ENCODE results near the gene CACNA1A.

Gene CACNA1A

DNA sequence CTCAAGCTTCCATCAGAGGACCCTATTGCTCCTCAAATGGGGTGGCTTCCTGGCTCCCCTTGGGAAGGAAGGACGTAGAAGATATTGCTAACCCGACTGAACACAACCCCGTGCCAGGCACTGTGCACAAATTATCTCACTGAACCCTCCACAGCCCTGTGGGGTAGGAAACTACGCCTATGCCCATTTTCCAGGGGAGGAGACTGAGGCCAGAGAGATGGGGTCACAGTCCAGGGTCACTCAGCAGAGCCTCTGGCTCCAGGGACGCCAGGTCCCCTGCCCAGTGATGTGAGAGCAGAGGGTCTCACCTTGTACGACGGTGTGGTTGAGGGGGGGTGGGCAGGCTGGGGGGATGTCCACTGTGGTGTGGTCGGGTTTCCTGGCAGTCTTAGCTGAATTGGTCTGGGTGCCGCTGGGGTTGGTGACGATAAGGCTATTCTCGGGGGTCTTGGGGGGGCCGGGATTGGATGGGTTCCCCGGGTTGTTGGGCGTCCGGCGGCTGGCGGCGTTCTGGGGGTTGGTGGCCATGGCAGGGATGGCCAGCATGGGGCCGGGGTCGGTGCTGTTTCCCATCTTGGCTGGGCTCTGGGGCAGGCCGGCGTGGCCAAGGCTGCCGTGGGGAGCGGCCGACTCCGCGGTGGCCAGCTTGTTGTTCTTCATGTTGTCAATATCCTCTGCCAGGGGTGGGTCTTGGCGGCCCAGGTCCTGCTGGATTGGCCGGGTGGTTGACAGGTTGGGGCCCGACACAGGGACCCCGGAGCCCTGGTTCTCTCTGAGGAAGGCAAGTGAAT, 219.9 kb downstream of the CACNA1A start:
- DNase-seq (ENCODE audit: extremely low spot score): no peak

DNA sequence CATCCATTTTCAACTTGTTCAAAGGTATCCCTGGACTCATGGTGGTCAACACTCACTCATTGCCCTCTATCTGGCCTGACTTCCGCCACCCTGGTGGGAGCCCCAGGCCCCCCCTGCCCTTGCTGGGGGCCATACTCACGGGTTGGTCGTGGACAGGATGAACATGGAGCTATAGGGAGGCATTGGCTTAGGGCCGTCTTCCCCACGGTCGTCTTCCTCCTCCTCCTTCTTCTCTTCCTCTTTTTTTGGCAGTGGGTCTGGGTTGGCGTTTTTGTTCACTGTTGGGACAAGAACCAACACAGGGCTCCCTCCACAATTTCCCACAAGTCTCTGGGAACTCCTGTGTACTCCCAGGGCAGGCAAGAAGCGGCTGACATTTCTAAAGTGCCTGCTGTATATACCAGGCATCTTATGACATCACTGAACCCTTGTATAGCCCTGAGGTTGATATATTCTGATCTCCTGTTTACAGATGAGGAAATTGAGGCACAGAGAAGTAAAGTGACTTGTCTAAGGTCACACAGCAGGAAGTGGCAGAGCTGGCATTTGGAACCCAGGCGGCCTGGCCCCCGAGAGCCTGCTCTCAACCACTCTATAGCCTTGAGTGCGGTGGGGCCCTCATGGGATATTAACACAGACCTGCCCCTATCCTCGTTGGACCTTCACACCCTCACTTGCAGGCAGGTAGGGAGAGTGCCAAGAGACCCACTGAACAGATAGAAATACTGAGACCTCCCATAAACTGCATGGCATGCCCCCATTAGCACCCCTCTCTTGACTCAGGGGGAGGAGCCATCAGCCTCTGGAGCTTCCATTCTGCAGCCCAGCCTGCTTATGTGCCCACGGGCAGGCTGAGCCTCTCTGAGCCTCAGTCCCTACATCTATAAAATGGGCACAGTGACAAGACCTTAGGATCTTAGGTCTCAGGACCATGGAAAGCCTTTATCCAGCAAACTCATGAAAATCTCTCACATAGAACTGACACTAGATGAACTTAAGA, 221.1 kb downstream of the CACNA1A start:
- POLR2A ChIA-PET: no interaction called here
- CTCF ChIA-PET: no interaction called here
- TF ChIP-seq, protein P1, sequence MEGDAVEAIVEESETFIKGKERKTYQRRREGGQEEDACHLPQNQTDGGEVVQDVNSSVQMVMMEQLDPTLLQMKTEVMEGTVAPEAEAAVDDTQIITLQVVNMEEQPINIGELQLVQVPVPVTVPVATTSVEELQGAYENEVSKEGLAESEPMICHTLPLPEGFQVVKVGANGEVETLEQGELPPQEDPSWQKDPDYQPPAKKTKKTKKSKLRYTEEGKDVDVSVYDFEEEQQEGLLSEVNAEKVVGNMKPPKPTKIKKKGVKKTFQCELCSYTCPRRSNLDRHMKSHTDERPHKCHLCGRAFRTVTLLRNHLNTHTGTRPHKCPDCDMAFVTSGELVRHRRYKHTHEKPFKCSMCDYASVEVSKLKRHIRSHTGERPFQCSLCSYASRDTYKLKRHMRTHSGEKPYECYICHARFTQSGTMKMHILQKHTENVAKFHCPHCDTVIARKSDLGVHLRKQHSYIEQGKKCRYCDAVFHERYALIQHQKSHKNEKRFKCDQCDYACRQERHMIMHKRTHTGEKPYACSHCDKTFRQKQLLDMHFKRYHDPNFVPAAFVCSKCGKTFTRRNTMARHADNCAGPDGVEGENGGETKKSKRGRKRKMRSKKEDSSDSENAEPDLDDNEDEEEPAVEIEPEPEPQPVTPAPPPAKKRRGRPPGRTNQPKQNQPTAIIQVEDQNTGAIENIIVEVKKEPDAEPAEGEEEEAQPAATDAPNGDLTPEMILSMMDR (IDR thresholded peaks at IDR 0.05; ENCODE audit: control extremely low read depth, extremely low read depth, low read depth, missing control alignments): no peak
- DNase-seq (ENCODE audit: extremely low spot score): no peak

More for the DNA sequence above, 219.9 kb downstream of the CACNA1A start:
- CTCF ChIA-PET: interaction anchor here (1.5 to 2.3 kb wide), 2 partner anchors 8 to 23 kb away, joined by 4 to 9 read pairs; no protein-coding TSS in a partner anchor
- TF ChIP-seq, protein P1 (IDR thresholded peaks at IDR 0.05; ENCODE audit: control extremely low read depth, extremely low read depth, low read depth, missing control alignments): no peak
- POLR2A ChIA-PET: no interaction called here

DNA sequence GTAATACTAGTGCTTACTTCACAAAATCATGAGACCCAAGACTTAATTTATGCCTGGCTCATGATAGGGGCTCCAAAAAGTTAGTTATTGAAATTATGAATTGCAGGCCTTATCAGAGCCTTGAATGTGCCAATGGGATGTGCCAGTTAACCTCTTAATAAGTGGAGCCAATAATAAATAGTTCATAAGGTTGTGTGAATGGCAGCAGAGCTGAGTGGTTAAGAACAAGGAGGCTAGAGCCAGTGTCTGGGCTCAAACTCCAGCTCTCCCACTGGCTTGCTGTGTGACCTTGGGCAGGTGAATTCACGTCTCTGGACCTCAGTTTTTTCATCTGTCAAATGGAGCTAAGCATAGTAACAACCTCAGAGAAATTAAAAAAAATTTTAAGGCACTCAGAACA, 222.4 kb downstream of the CACNA1A start:
- DNase-seq (ENCODE audit: extremely low spot score): no peak
- ChIA-PET CTCF (interaction anchor here (0.7 kb wide), 1 partner anchor 63 kb away, joined by 3 read pairs; no protein-coding TSS in a partner anchor), POLR2A (no interaction called here)
- TF ChIP-seq, protein P1 (IDR thresholded peaks at IDR 0.05; ENCODE audit: control extremely low read depth, extremely low read depth, low read depth, missing control alignments): no peak

DNA sequence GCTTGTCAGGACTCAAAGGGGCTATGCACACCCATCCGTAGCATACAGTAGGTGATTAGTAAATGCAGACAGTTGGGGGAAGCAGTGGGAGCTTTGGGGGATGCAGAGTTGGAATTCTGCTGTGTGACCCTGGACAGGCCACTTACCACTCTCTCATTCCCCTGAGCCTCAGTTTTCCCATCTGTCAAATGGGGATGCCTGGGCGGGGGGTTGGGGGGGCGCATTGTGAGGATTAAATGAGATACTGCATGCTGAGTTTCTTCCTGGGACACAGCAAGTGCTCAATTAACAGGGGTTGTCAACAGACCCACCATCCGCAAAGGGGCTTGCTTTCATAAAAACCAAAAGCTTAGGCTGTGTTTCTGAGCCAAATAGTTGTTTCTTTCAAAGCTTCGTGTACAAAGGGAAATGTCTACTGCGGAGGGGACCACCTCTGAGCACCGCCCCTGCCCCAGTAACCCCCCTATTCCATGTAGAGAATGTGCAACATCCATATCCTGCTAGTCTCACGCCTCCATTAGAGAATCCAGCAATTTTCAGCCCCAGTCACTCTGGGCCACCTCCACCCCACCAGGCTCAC, 223.7 kb downstream of the CACNA1A start:
- TF ChIP-seq, protein P1 (IDR thresholded peaks at IDR 0.05; ENCODE audit: control extremely low read depth, extremely low read depth, low read depth, missing control alignments): no peak
- CTCF ChIA-PET: interaction anchor here (0.9 to 2.0 kb wide), 4 partner anchors 90 to 307 kb away, joined by 3 to 8 read pairs (median 3); no protein-coding TSS in a partner anchor
- DNase-seq (ENCODE audit: extremely low spot score): no peak
- POLR2A ChIA-PET: no interaction called here

DNA sequence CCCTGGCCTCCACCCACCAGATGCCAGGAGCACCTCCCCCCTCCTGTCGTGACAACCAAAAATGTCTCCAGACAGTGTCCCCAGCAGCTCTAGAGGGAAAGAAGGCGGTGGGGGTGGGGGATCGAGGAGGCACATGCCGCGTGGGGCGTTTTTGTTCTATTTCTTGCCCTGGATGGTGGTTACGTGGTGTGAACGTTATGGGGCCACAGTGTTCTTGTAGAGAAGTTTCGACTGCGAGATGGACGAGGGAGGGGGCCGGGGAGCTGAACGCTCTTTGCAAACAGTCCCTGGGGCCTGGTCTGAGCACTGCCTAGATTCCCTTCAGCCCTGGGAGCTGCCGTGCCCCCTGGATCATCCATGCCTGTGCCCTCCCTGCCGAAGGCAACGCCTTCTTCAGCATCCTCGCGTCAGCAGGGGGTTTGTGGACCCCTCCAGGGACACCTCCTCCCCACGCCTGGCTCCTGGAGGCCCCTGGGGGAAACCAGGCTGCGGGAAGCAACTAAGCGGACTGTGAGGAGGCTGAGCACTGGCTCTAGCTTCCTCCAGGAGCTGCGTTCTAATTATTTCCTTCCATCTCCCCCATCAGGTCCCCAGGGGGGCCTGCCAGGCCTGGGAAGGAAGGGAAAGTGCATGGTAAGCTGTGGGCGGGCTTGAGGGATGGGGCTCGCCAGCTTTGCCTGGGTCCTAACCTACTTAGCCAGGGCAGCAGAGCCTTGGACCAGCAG, 224.6 kb downstream of the CACNA1A start:
- ChIA-PET POLR2A (interaction anchor here (0.6 kb wide), 2 partner anchors 170 to 446 kb away, joined by 3 to 5 read pairs; no protein-coding TSS in a partner anchor), CTCF (interaction anchor here (0.9 to 2.0 kb wide), 4 partner anchors 89 to 308 kb away, joined by 3 to 8 read pairs (median 3); no protein-coding TSS in a partner anchor)
- DNase-seq (ENCODE audit: extremely low spot score): no peak
- TF ChIP-seq, protein P1 (IDR thresholded peaks at IDR 0.05; ENCODE audit: control extremely low read depth, extremely low read depth, low read depth, missing control alignments): no peak

All from GM10248 (cell line).